H9 (cell line): ENCODE data around the gene RPL37A. TPM values are rescaled to one million over a fixed set of nuclear protein-coding genes. Genes with fewer than 3 reads are reported as not detected.

ENCODE experiments used
- DNase-seq: peaks from one replicate; pipeline ENCODE4 v3.0.0-alpha.2; 2017
- H2AFZ ChIP-seq: one replicate; pipeline ENCODE4 v1.6.1; 2013; ENCODE audit warnings: mild to moderate bottlenecking, low read length, control low read depth, moderate library complexity
- H2AK5ac ChIP-seq: 2 replicates; pipeline ENCODE4 v1.6.1; 2013; ENCODE audit warnings: low read length, control low read depth, mixed read lengths; ENCODE audit not compliant: insufficient read length
- H2BK120ac ChIP-seq: one replicate; pipeline ENCODE4 v1.6.1; 2013; ENCODE audit warnings: low read depth, mild to moderate bottlenecking, low read length, control low read depth, inconsistent platforms; ENCODE audit not compliant: poor library complexity, severe bottlenecking
- H2BK12ac ChIP-seq: 2 replicates; pipeline ENCODE4 v1.6.1; 2013; ENCODE audit warnings: low read length, control low read depth, mixed read lengths, low read depth; ENCODE audit not compliant: insufficient read length
- H2BK15ac ChIP-seq: 2 replicates; pipeline ENCODE4 v1.6.1; 2013; ENCODE audit warnings: low read depth, low read length, control low read depth
- H2BK20ac ChIP-seq: one replicate; pipeline ENCODE4 v1.6.1; 2013; ENCODE audit warnings: low read depth, mild to moderate bottlenecking, low read length, control low read depth, inconsistent platforms; ENCODE audit not compliant: poor library complexity, severe bottlenecking
- H2BK5ac ChIP-seq: 2 replicates; pipeline ENCODE4 v1.6.1; 2013; ENCODE audit warnings: low read length, control low read depth, mixed read lengths; ENCODE audit not compliant: insufficient read length
- H3K14ac ChIP-seq: 2 replicates; pipeline ENCODE4 v1.6.1; 2013; ENCODE audit warnings: low read length, control low read depth; ENCODE audit not compliant: insufficient read depth
- H3K18ac ChIP-seq: 2 replicates; pipeline ENCODE4 v1.6.1; 2013; ENCODE audit warnings: low read depth, mild to moderate bottlenecking, mixed read lengths, low read length, control low read depth; ENCODE audit not compliant: insufficient read length
- H3K23ac ChIP-seq: 2 replicates; pipeline ENCODE4 v1.6.1; 2013; ENCODE audit warnings: low read length, control low read depth, mixed read lengths, low read depth; ENCODE audit not compliant: insufficient read length
- H3K23me2 ChIP-seq: 2 replicates; pipeline ENCODE4 v1.6.1; 2013; ENCODE audit warnings: low read depth, mild to moderate bottlenecking, mixed read lengths, low read length, control low read depth; ENCODE audit not compliant: insufficient read length, poor library complexity, severe bottlenecking
- H3K27ac ChIP-seq: 2 replicates; pipeline ENCODE4 v1.5.1; 2013; ENCODE audit warnings: low read length, control low read depth, mixed read lengths, low read depth; ENCODE audit not compliant: insufficient read length
- H3K27me3 ChIP-seq: 2 replicates; pipeline ENCODE4 v1.6.1; 2013; ENCODE audit warnings: low read length, control low read depth, inconsistent platforms; ENCODE audit not compliant: insufficient read depth
- H3K4ac ChIP-seq: 2 replicates; pipeline ENCODE4 v1.6.1; 2013; ENCODE audit warnings: low read depth, mild to moderate bottlenecking, control low read depth, inconsistent platforms, low read length, moderate library complexity
- H3K4me1 ChIP-seq: 2 replicates; pipeline ENCODE4 v1.6.1; 2013; ENCODE audit warnings: low read length, control low read depth, inconsistent platforms; ENCODE audit not compliant: insufficient read depth
- H3K4me2 ChIP-seq: 2 replicates; pipeline ENCODE4 v1.6.1; 2013; ENCODE audit warnings: low read length, control low read depth, mixed read lengths; ENCODE audit not compliant: insufficient read length, insufficient read depth
- H3K56ac ChIP-seq: 2 replicates; pipeline ENCODE4 v1.6.1; 2013; ENCODE audit warnings: low read depth, mild to moderate bottlenecking, mixed read lengths, low read length, control low read depth; ENCODE audit not compliant: insufficient read length
- H3K79me1 ChIP-seq: 2 replicates; pipeline ENCODE4 v1.6.1; 2013; ENCODE audit warnings: low read depth, mild to moderate bottlenecking, moderate library complexity, low read length, control low read depth, inconsistent platforms; ENCODE audit not compliant: insufficient read depth, poor library complexity, severe bottlenecking
- H3K79me2 ChIP-seq: 2 replicates; pipeline ENCODE4 v1.6.1; 2013; ENCODE audit warnings: low read length, control low read depth, inconsistent platforms; ENCODE audit not compliant: insufficient read depth
- H3K9ac ChIP-seq: 2 replicates; pipeline ENCODE4 v1.6.1; 2013; ENCODE audit warnings: low read length, control low read depth, mixed read lengths; ENCODE audit not compliant: insufficient read length; ENCODE audit errors: extremely low read depth
- H3K9me3 ChIP-seq: one replicate; pipeline ENCODE4 v1.6.1; 2013; ENCODE audit warnings: low read depth, low read length, inconsistent platforms; ENCODE audit not compliant: control insufficient read depth
- H3T11ph ChIP-seq: one replicate; pipeline ENCODE4 v1.6.1; 2013; ENCODE audit warnings: mild to moderate bottlenecking, low read length, control low read depth, inconsistent platforms
- H4K20me1 ChIP-seq: one replicate; pipeline ENCODE4 v1.6.1; 2013; ENCODE audit not compliant: control insufficient read depth, insufficient read length, insufficient read depth
- H4K5ac ChIP-seq: 2 replicates; pipeline ENCODE4 v1.6.1; 2013; ENCODE audit warnings: low read depth, mild to moderate bottlenecking, mixed read lengths, low read length, control low read depth; ENCODE audit not compliant: insufficient read length
- H4K8ac ChIP-seq: replicated peaks from 2 replicates; pipeline ENCODE4 v1.6.1; 2013; ENCODE audit warnings: low read length, control low read depth, mixed read lengths, low read depth; ENCODE audit not compliant: insufficient read length
- H4K91ac ChIP-seq: 2 replicates; pipeline ENCODE4 v1.6.1; 2013; ENCODE audit warnings: low read depth, mild to moderate bottlenecking, moderate library complexity, mixed read lengths, low read length, control low read depth; ENCODE audit not compliant: insufficient read length
- H3K27ac Mint-ChIP-seq, 3 experiments: 2 replicates in 2 of 3; 3 replicates in 1 of 3; pipeline ENCODE4 v1.8.0; 2020 to 2021; ENCODE audit warnings: mixed read lengths in 3 of 3, mild to moderate bottlenecking in 1 of 3, moderate library complexity in 1 of 3
- H3K27me3 Mint-ChIP-seq: 2 replicates; pipeline ENCODE4 v1.8.0; 2021; ENCODE audit warnings: low read depth, mild to moderate bottlenecking, moderate library complexity, mixed read lengths
- H3K36me3 Mint-ChIP-seq, 3 experiments: 2 replicates in 2 of 3; 3 replicates in 1 of 3; pipeline ENCODE4 v1.8.0; 2020 to 2021; ENCODE audit warnings: low read depth in 3 of 3, mixed read lengths in 3 of 3; ENCODE audit not compliant: insufficient read depth in 1 of 3
- H3K4me1 Mint-ChIP-seq, 2 experiments: 2 replicates each; pipeline ENCODE4 v1.8.0; 2020; ENCODE audit warnings: mixed read lengths in 2 of 2
- H3K4me3 Mint-ChIP-seq, 2 experiments: 2 replicates in 1 of 2; 3 replicates in 1 of 2; pipeline ENCODE4 v1.8.0; 2020 to 2021; ENCODE audit warnings: mild to moderate bottlenecking in 2 of 2, mixed read lengths in 2 of 2, moderate library complexity in 1 of 2
- H3K9me3 Mint-ChIP-seq, 2 experiments: 2 replicates in 1 of 2; 3 replicates in 1 of 2; pipeline ENCODE4 v1.8.0; 2020; ENCODE audit warnings: mild to moderate bottlenecking in 2 of 2, mixed read lengths in 2 of 2, moderate library complexity in 1 of 2
- WGBS: extraction: QIAGEN DNeasy Blood & Tissue Kit; methylation state at CpG from one replicate; pipeline ENCODE4 v1.1.7; 2013; ENCODE audit warnings: missing lambda C conversion rate, low lambda C conversion rate, mixed read lengths; ENCODE audit not compliant: insufficient read length; ENCODE audit errors: extremely low coverage; 5-methylcytosine and 5-hydroxymethylcytosine counted together
- total RNA-seq: library from RNA; stranded (reverse); gene quantifications from 2 replicates; pipeline ENCODE4 v1.2.1, GENCODE V29; 2021
- TF ChIP-seq, protein P1 (sequence below): fragments of 200-600 bp; sonication (generic); conservative IDR thresholded peaks from 3 replicates; pipeline ENCODE4 v1.8.0; 2021; ENCODE audit warnings: antibody characterized with exemption, mild to moderate bottlenecking

RPL37A gene
- total RNA-seq, 1 experiment from 2014 or later = 3,769 TPM

- Histone ChIP-seq H4K91ac (no peak overlapping the region), H3K79me1 (no peaks in the 10 kb centered on the region), H3K9ac (no peak overlapping the region), H2BK20ac (no peak overlapping the region), H4K20me1 (peaks cover 3% of the 10 kb centered on the region), H3T11ph (no peak overlapping the region), H3K23ac (no peak overlapping the region), H2BK120ac (no peak overlapping the region), H3K27me3 (no peaks in the 10 kb centered on the region), H2BK5ac (no peak overlapping the region), H3K4ac (no peak overlapping the region), H2BK15ac (no peak overlapping the region), H3K9me3 (no peaks in the 10 kb centered on the region), H3K23me2 (no peaks in the 10 kb centered on the region), H3K56ac (no peak overlapping the region), H2BK12ac (no peak overlapping the region), H3K14ac (no peak overlapping the region), H3K4me2 (no peak overlapping the region), H3K79me2 (no peaks in the 10 kb centered on the region), H2AFZ (no peak overlapping the region), H2AK5ac (no peak overlapping the region), H4K8ac (no peak overlapping the region), H3K4me1 (no peaks in the 10 kb centered on the region), H3K27ac (no peak overlapping the region), H3K18ac (no peak overlapping the region), H4K5ac (no peak overlapping the region)
- Mint-ChIP-seq H3K4me1 (peaks cover 12 to 20% of the 10 kb centered on the region in 2 experiments), H3K27me3 (no peaks in the 10 kb centered on the region), H3K9me3 (no peaks in the 10 kb centered on the region), H3K36me3 (peaks cover 0 to 2% (median 0%) of the 10 kb centered on the region in 3 experiments; a peak in 2 of 7 replicates), H3K27ac (no peak overlapping the region), H3K4me3 (no peak overlapping the region)
- DNase-seq = no peak
- no CpG with 5 or more reads among the region's 2 CpGs for WGBS
- TF ChIP-seq, protein P1, sequence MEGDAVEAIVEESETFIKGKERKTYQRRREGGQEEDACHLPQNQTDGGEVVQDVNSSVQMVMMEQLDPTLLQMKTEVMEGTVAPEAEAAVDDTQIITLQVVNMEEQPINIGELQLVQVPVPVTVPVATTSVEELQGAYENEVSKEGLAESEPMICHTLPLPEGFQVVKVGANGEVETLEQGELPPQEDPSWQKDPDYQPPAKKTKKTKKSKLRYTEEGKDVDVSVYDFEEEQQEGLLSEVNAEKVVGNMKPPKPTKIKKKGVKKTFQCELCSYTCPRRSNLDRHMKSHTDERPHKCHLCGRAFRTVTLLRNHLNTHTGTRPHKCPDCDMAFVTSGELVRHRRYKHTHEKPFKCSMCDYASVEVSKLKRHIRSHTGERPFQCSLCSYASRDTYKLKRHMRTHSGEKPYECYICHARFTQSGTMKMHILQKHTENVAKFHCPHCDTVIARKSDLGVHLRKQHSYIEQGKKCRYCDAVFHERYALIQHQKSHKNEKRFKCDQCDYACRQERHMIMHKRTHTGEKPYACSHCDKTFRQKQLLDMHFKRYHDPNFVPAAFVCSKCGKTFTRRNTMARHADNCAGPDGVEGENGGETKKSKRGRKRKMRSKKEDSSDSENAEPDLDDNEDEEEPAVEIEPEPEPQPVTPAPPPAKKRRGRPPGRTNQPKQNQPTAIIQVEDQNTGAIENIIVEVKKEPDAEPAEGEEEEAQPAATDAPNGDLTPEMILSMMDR = no peak
These were observed 33.9 kb downstream of the RPL37A start for GRCh38 chr2:216532562-216532961.
